IgD-negative memory B cell (primary cell): ENCODE results near the gene SOD2. TPM values are rescaled to one million over a fixed set of nuclear protein-coding genes. Genes with fewer than 3 reads are reported as not detected.
"Not testable (repeated sequence)": the region's sequence is repeated elsewhere in the genome, so short reads cannot be mapped to it uniquely, and the experiment has no call there.

Experiments used
- H3K27ac Mint-ChIP-seq, 3 donors: one replicate each; pipeline ENCODE4 v1.8.0; 2020 to 2022; ENCODE audit warnings: mild to moderate bottlenecking in 3 of 3, mixed read lengths in 3 of 3, moderate library complexity in 1 of 3
- H3K27me3 Mint-ChIP-seq: one replicate; pipeline ENCODE4 v1.8.0; 2021; ENCODE audit warnings: mixed read lengths
- H3K36me3 Mint-ChIP-seq: one replicate; pipeline ENCODE4 v1.8.0; 2020; ENCODE audit warnings: mild to moderate bottlenecking, mixed read lengths
- H3K4me1 Mint-ChIP-seq, 3 donors: one replicate each; pipeline ENCODE4 v1.8.0; 2020 to 2022; ENCODE audit warnings: mixed read lengths in 3 of 3, mild to moderate bottlenecking in 1 of 3
- H3K4me3 Mint-ChIP-seq, 4 donors: one replicate each; pipeline ENCODE4 v1.8.0; 2020 to 2022; ENCODE audit warnings: mild to moderate bottlenecking in 4 of 4, mixed read lengths in 4 of 4, moderate library complexity in 3 of 4
- H3K9me3 Mint-ChIP-seq, 3 donors: one replicate each; pipeline ENCODE4 v1.8.0; 2020 to 2021; ENCODE audit warnings: mixed read lengths in 3 of 3, mild to moderate bottlenecking in 1 of 3
- polyA plus RNA-seq: library from polyadenylated mRNA; unstranded; fragments of 300-500 nt; fragmentation: Illumina TruSeq; gene quantifications from one replicate; pipeline ENCODE4 v1.2.3, GENCODE V29; 2021

Gene SOD2
- polyA plus RNA-seq, 1 donor from 2014 or later, result 79.2 TPM

DNA sequence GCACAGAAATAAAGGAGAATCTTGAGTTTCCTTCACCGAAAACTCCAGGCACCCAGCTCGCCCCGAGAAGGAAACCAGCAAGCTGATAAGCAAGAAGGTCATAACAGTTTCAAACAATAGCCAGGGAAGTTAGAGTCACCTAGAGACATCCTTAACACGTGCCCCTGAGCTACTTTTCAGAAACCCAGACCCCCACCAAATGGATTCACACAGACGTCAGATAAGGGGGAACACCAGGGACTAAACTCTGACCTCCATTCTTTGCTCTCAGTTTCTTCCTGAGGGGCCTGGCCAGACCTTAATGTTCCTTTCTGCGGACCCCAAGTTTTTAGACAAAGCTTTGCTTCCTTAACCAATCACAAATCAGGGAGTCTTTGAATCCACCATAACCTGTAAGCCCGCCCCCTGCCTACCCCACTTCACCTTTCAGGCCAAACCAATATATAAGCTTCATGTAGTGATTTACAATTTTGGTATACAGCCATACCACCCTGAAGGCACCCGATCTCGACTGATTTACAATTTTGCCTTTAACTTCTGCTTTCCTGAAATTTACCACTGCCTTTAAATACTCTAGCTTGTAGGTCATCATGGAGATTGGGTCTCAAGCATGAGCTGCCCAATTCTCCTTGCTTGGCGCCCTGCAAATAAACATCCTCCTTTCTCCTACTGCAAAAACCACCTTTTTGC is 11.7 kb downstream of the SOD2 start:
- Mint-ChIP-seq H3K4me3 (no peak overlapping the region), H3K27ac (peak overlapping the region in 1 of 3 donors; percentile 64), H3K27me3 (no peaks in the 10 kb centered on the region), H3K36me3 (peaks cover 6% of the 10 kb centered on the region), H3K4me1 (peaks cover 2 to 12% (median 4%) of the 10 kb centered on the region in 3 donors), H3K9me3 (no peaks in the 10 kb centered on the region)

GRCh38 chr6:159680104-159680503 is 12.9 kb downstream of the SOD2 start:
- Mint-ChIP-seq H3K27ac (peak overlapping the region in 2 of 3 donors; percentile 14 to 28), H3K36me3 (peaks cover 6% of the 10 kb centered on the region), H3K4me3 (no peak overlapping the region), H3K4me1 (peaks cover 2 to 8% (median 4%) of the 10 kb centered on the region in 3 donors), H3K27me3 (no peaks in the 10 kb centered on the region), H3K9me3 (peaks cover 0 to 2% (median 1%) of the 10 kb centered on the region in 3 donors)

DNA sequence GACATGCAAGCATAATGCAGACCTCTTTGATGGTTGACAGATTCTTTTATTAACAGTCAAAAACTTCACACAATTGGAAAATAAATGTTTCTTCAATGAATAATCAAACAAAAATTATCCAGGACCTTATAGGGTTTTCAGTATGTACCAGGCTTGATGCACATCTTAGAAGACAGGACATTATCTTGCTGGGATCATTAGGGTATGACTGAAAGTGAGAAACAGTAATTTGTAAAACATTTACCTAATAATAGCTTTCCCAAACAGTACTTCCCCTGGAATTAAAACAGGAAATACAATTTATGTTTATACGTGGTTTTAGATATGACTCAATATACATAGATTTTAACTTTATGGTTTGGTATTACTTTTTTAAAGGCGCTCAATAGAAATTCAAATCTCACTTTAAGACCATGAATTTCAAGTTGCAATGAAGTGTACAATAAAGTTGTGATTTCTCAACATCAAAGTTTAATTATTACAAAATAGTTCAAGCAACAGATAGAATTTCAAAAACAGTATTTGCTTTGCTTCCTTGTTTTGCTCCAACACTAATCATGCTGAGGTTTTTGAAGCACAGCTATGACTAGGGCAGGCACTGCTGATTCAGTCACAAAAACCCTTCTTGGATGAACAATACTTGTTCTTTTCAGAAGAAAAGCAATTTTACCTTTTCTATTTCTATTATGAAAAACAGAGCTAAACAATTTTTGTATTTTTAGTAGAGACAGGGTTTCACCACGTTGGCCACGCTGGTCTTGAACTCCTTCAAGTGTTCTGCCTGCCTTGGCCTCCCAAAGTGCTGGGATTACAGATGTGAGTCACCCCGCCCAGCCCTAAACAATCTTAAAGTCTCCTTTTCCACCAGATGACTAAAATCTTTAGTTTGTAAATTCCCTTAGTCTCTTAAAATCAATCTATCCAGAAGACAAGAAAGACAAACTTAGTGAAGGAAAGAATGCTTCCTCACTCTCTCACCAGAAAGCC is 13.7 kb downstream of the SOD2 start:
- Mint-ChIP-seq H3K9me3 (peaks cover 0 to 2% (median 1%) of the 10 kb centered on the region in 3 donors), H3K4me3 (no peak overlapping the region), H3K36me3 (peaks cover 3% of the 10 kb centered on the region), H3K27me3 (no peaks in the 10 kb centered on the region), H3K4me1 (peaks cover 2 to 8% (median 4%) of the 10 kb centered on the region in 3 donors), H3K27ac (peak overlapping the region in 2 of 3 donors; percentile 14 to 28)

- Mint-ChIP-seq H3K4me3 (no peak overlapping the region), H3K36me3 (peaks cover 3% of the 10 kb centered on the region), H3K9me3 (peaks cover 0 to 2% (median 1%) of the 10 kb centered on the region in 3 donors), H3K4me1 (peaks cover 2 to 12% (median 4%) of the 10 kb centered on the region in 3 donors), H3K27me3 (no peaks in the 10 kb centered on the region), H3K27ac (no peak overlapping the region)
These were observed 14.5 kb downstream of the SOD2 start for GRCh38 chr6:159678574-159678973.

GRCh38 chr6:159677506-159678165 is 15.4 kb downstream of the SOD2 start:
- Mint-ChIP-seq H3K36me3 (peaks cover 5% of the 10 kb centered on the region), H3K27me3 (no peaks in the 10 kb centered on the region), H3K27ac (no peak overlapping the region), H3K4me3 (no peak overlapping the region), H3K9me3 (peaks cover 0 to 2% (median 1%) of the 10 kb centered on the region in 3 donors), H3K4me1 (peaks cover 2 to 14% (median 4%) of the 10 kb centered on the region in 3 donors)

DNA sequence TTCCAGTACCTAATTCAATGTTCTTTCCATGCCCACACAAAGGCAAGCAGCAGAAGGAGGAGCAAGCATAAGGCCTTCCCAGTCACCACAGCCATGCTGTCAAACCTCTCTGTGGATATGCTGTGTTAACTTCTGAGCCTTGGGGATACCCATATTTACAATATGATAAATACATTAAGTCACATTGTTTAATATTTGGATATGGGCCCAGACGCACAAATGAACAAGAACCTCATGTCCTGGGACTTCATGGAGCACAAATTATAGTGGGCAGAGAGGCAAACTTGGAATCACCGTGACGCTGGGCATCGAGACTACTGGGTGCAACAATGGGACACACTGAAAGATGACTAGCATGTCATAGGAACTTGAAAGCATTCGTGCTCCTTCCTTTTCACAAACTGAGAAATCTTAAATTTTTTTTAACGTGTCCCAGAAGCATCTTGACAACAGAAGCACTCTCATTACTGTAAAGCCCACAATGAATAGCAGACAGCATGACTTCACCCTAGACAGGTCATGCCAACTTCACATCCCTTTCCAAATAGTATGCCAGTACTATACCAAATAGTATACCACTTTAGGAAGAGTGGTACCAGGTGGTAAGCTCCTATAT is 16.0 kb downstream of the SOD2 start:
- Mint-ChIP-seq H3K27me3 (no peaks in the 10 kb centered on the region), H3K4me3 (no peak overlapping the region), H3K4me1 (peaks cover 2 to 14% (median 4%) of the 10 kb centered on the region in 3 donors), H3K36me3 (peaks cover 7% of the 10 kb centered on the region), H3K27ac (no peak overlapping the region), H3K9me3 (peaks cover 0 to 2% (median 1%) of the 10 kb centered on the region in 3 donors)

DNA sequence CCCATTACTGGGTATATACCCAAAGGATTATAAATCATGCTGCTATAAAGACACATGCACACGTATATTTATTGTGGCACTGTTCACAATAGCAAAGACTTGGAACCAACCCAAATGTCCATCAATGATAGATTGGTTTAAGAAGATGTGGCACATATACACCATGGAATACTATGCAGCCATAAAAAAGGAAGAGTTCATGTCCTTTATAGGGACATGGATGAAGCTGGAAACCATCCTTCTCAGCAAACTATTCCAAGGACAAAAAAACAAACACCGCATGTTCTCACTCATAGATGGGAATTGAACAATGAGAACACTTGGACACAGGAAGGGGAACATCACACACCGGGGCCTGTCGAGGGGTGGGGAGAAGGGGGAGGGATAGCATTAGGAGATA is 16.8 kb downstream of the SOD2 start:
- not testable (repeated sequence) for H3K27me3 Mint-ChIP-seq, H3K4me3 Mint-ChIP-seq, H3K36me3 Mint-ChIP-seq, H3K9me3 Mint-ChIP-seq
- Mint-ChIP-seq H3K27ac (peak overlapping the region in 1 of 3 donors; percentile 31), H3K4me1 (peaks cover 2 to 14% (median 4%) of the 10 kb centered on the region in 3 donors)

- H3K4me3 Mint-ChIP-seq, result no peak overlapping the region
- no peak overlapping the region for H3K27ac Mint-ChIP-seq
- H3K27me3 Mint-ChIP-seq, result no peaks in the 10 kb centered on the region
- H3K36me3 Mint-ChIP-seq, result peaks cover 13% of the 10 kb centered on the region
- peaks cover 3 to 12% (median 8%) of the 10 kb centered on the region in 3 donors for H3K9me3 Mint-ChIP-seq
- H3K4me1 Mint-ChIP-seq, result no peaks in the 10 kb centered on the region
These were observed 27.0 kb downstream of the SOD2 start for GRCh38 chr6:159665868-159666635.

- H3K27ac Mint-ChIP-seq, H3K4me1 Mint-ChIP-seq, H3K36me3 Mint-ChIP-seq, H3K4me3 Mint-ChIP-seq, H3K9me3 Mint-ChIP-seq, H3K27me3 Mint-ChIP-seq: not testable (repeated sequence)
These were observed 29.6 kb downstream of the SOD2 start for GRCh38 chr6:159663368-159663889.

- H3K9me3 Mint-ChIP-seq, result peaks cover 3 to 11% (median 6%) of the 10 kb centered on the region in 3 donors
- not testable (repeated sequence) for H3K27ac Mint-ChIP-seq, H3K4me1 Mint-ChIP-seq, H3K27me3 Mint-ChIP-seq, H3K4me3 Mint-ChIP-seq, H3K36me3 Mint-ChIP-seq
These were observed 31.1 kb downstream of the SOD2 start for GRCh38 chr6:159661977-159662376.

GRCh38 chr6:159655409-159655988 is 37.5 kb downstream of the SOD2 start:
- no peaks in the 10 kb centered on the region for H3K27me3 Mint-ChIP-seq
- no peaks in the 10 kb centered on the region for H3K4me1 Mint-ChIP-seq
- no peak overlapping the region for H3K4me3 Mint-ChIP-seq
- H3K27ac Mint-ChIP-seq, result no peak overlapping the region
- peaks cover 0 to 3% (median 0%) of the 10 kb centered on the region in 3 donors for H3K9me3 Mint-ChIP-seq
- peaks cover 2% of the 10 kb centered on the region for H3K36me3 Mint-ChIP-seq

GRCh38 chr6:159654483-159655098 is 38.5 kb downstream of the SOD2 start:
- no peak overlapping the region for H3K27ac Mint-ChIP-seq
- no peaks in the 10 kb centered on the region for H3K4me1 Mint-ChIP-seq
- no peak overlapping the region for H3K4me3 Mint-ChIP-seq
- H3K27me3 Mint-ChIP-seq, result no peaks in the 10 kb centered on the region
- H3K9me3 Mint-ChIP-seq, result peaks cover 0 to 3% (median 0%) of the 10 kb centered on the region in 3 donors
- peaks cover 3% of the 10 kb centered on the region for H3K36me3 Mint-ChIP-seq

GRCh38 chr6:159650314-159650713 is 42.7 kb downstream of the SOD2 start:
- no peaks in the 10 kb centered on the region for H3K4me1 Mint-ChIP-seq
- no peaks in the 10 kb centered on the region for H3K9me3 Mint-ChIP-seq
- peaks cover 3% of the 10 kb centered on the region for H3K36me3 Mint-ChIP-seq
- no peak overlapping the region for H3K27ac Mint-ChIP-seq
- H3K27me3 Mint-ChIP-seq, result no peaks in the 10 kb centered on the region
- H3K4me3 Mint-ChIP-seq, result no peak overlapping the region
